ENCODE data around the gene RPS6KL1.

DNA sequence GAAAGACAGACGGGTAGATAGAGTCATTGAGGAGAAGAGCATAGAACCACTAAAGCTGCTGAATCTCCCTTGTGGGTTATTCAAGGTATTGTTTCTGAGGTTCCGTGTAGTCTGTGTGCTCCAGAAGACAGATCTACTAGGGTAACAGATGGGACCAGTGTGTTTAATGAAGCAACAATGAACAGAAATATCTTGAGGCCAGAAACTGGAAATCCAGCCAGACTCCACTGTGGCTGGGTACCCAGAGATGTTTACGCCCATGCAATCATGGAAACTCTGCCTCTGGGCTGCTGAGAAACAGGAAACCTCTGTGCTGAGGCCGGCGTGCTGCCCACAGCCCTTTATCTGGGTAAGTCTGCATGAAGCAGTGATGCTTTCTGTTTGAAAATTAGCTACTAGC, 55.4 kb downstream of the RPS6KL1 start:
- TF ChIP-seq CTCF (tag by site-specific recombination; IDR thresholded peaks at IDR 0.05) = no peak
- no peak for TF ChIP-seq BCL11B (tag by site-specific recombination; IDR thresholded peaks at IDR 0.05; ENCODE audit: low read depth)
- TF ChIP-seq, protein P1, sequence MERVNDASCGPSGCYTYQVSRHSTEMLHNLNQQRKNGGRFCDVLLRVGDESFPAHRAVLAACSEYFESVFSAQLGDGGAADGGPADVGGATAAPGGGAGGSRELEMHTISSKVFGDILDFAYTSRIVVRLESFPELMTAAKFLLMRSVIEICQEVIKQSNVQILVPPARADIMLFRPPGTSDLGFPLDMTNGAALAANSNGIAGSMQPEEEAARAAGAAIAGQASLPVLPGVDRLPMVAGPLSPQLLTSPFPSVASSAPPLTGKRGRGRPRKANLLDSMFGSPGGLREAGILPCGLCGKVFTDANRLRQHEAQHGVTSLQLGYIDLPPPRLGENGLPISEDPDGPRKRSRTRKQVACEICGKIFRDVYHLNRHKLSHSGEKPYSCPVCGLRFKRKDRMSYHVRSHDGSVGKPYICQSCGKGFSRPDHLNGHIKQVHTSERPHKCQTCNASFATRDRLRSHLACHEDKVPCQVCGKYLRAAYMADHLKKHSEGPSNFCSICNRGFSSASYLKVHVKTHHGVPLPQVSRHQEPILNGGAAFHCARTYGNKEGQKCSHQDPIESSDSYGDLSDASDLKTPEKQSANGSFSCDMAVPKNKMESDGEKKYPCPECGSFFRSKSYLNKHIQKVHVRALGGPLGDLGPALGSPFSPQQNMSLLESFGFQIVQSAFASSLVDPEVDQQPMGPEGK (tag by site-specific recombination; IDR thresholded peaks at IDR 0.05) = no peak
- TF ChIP-seq ZBTB7A (tag by site-specific recombination; IDR thresholded peaks at IDR 0.05; ENCODE audit: low read depth) = no peak
- TF ChIP-seq ZNF350 (tag by site-specific recombination; IDR thresholded peaks at IDR 0.05) = no peak
- TF ChIP-seq, protein P2, sequence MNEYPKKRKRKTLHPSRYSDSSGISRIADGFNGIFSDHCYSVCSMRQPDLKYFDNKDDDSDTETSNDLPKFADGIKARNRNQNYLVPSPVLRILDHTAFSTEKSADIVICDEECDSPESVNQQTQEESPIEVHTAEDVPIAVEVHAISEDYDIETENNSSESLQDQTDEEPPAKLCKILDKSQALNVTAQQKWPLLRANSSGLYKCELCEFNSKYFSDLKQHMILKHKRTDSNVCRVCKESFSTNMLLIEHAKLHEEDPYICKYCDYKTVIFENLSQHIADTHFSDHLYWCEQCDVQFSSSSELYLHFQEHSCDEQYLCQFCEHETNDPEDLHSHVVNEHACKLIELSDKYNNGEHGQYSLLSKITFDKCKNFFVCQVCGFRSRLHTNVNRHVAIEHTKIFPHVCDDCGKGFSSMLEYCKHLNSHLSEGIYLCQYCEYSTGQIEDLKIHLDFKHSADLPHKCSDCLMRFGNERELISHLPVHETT (tag by site-specific recombination; IDR thresholded peaks at IDR 0.05) = no peak
- TF ChIP-seq ZNF521 (tag by site-specific recombination; IDR thresholded peaks at IDR 0.05) = no peak
- TF ChIP-seq PRDM4 (tag by site-specific recombination; IDR thresholded peaks at IDR 0.05) = no peak
